GM12878 (cell line): ENCODE results near the gene CFAP97D2. TPM values are rescaled to one million over a fixed set of nuclear protein-coding genes. Genes with fewer than 3 reads are reported as not detected.

Experiments
- ATAC-seq: fragments of 200-7000 bp; cut with Tn5 transposase; 3 replicates; pipeline ENCODE4 v1.9.1; 2020; ENCODE audit warnings: mild to moderate bottlenecking, moderate library complexity
- BruUV-seq: library from RNA; stranded (reverse); fragments of 400-500 nt; replicated peaks from 2 replicates; lab custom pipeline; 2021; lab: Mats Ljungman, UMichigan
- CTCF ChIA-PET: fragments of 300-600 bp; sonication (Branson Sonifier 250); formaldehyde crosslinking; extraction: SDS; loops from one replicate; lab custom pipeline; 2021; ENCODE audit warnings: inconsistent platforms; lab: Yijun Ruan, JAX
- POLR2A ChIA-PET: fragments of 350-600 bp; formaldehyde crosslinking; extraction: SDS; loops from one replicate; lab custom pipeline; 2021; ENCODE audit warnings: inconsistent platforms; lab: Charles Lee
- RAD21 ChIA-PET: fragments of 300-600 bp; sonication (Branson Sonifier 250); formaldehyde crosslinking; loops from one replicate; lab custom pipeline; 2023; ENCODE audit warnings: antibody characterized with exemption; ENCODE audit not compliant: unreplicated experiment; lab: Charles Lee
- SMC1A ChIA-PET: fragments of 300-600 bp; sonication (Branson Sonifier 250); formaldehyde crosslinking; loops from one replicate; lab custom pipeline; 2023; ENCODE audit not compliant: unreplicated experiment, uncharacterized antibody; lab: Charles Lee
- DNase-seq: peaks from one replicate; pipeline ENCODE4 v3.0.0-alpha.2; 2011; ENCODE audit warnings: low read depth, low spot score
- FAIRE-seq: peaks from 3 replicates; lab custom pipeline; 2011; peaks lifted over from hg19 to GRCh38; lab: Jason Lieb, UNC
- H2AFZ ChIP-seq: 2 replicates; pipeline ENCODE4 v1.6.0; 2011; ENCODE audit warnings: low read depth, low read length, control low read depth; ENCODE audit not compliant: control insufficient read depth
- H3K27ac ChIP-seq: 2 replicates; pipeline ENCODE4 v1.5.1; 2011; ENCODE audit warnings: control low read depth; ENCODE audit not compliant: control insufficient read depth, insufficient read depth
- H3K27me3 ChIP-seq, 2 experiments: replicated peaks in 1 of 2; 2 replicates each; pipeline versions ENCODE4 v1.6.0 to v1.6.1; 2011; ENCODE audit warnings: low read length in 1 of 2; ENCODE audit not compliant: control insufficient read depth in 2 of 2, insufficient read depth in 2 of 2
- H3K36me3 ChIP-seq, 2 experiments: 2 replicates each; pipeline ENCODE4 v1.5.1; 2011; ENCODE audit warnings: low read length in 1 of 2; ENCODE audit not compliant: control insufficient read depth in 2 of 2, insufficient read depth in 2 of 2
- H3K4me1 ChIP-seq: 2 replicates; pipeline ENCODE4 v1.6.1; 2011; ENCODE audit warnings: mild to moderate bottlenecking, low read length, moderate library complexity, mixed read lengths; ENCODE audit not compliant: control insufficient read depth, insufficient read depth
- H3K4me2 ChIP-seq: 2 replicates; pipeline ENCODE4 v1.6.0; 2011; ENCODE audit warnings: control low read depth; ENCODE audit not compliant: control insufficient read depth, insufficient read depth
- H3K4me3 ChIP-seq: fragments of 200-600 bp; sonication (generic); 2 replicates; pipeline ENCODE4 v1.5.1; 2016
- H3K79me2 ChIP-seq: 2 replicates; pipeline ENCODE4 v1.6.0; 2011; ENCODE audit warnings: low read length; ENCODE audit not compliant: control insufficient read depth, insufficient read depth
- H3K9ac ChIP-seq: 2 replicates; pipeline ENCODE4 v1.8.0; 2011; ENCODE audit warnings: low read length, control low read depth, mixed read lengths; ENCODE audit not compliant: control insufficient read depth, insufficient read depth
- H3K9me3 ChIP-seq: replicated peaks from 3 replicates; pipeline ENCODE4 v1.5.1; 2011; ENCODE audit warnings: mild to moderate bottlenecking, low read length; ENCODE audit not compliant: control insufficient read depth, insufficient read depth
- H4K20me1 ChIP-seq: 2 replicates; pipeline ENCODE4 v1.6.0; 2011; ENCODE audit not compliant: control insufficient read depth, insufficient read depth
- CBX3 ChIP-seq: fragments of 200-600 bp; sonication (generic); IDR thresholded peaks from 2 replicates; pipeline ENCODE4 v1.6.1; 2016; ENCODE audit warnings: low read depth, borderline replicate concordance
- CREB1 ChIP-seq: IDR thresholded peaks from 2 replicates; pipeline ENCODE4 v1.6.1; 2012; ENCODE audit warnings: low read depth, mild to moderate bottlenecking, inconsistent platforms
- DPF2 ChIP-seq: fragments of 450-650 bp; IDR thresholded peaks from 2 replicates; pipeline ENCODE4 v1.6.1; 2017; ENCODE audit warnings: mild to moderate bottlenecking
- PAX8 ChIP-seq: fragments of 450-650 bp; IDR thresholded peaks from 2 replicates; pipeline ENCODE4 v1.6.1; 2017; ENCODE audit warnings: mild to moderate bottlenecking, moderate library complexity
- POLR2A ChIP-seq: IDR thresholded peaks from 2 replicates; pipeline ENCODE4 v1.6.1; 2011; ENCODE audit warnings: low read depth, mild to moderate bottlenecking, low read length
- RAD21 ChIP-seq: IDR thresholded peaks from 2 replicates; pipeline ENCODE4 v1.6.1; 2011; ENCODE audit warnings: mild to moderate bottlenecking, low read depth, low read length, moderate library complexity; ENCODE audit not compliant: insufficient read depth
- SIX5 ChIP-seq: IDR thresholded peaks from 2 replicates; pipeline ENCODE4 v1.6.1; 2011; ENCODE audit warnings: mild to moderate bottlenecking, low read depth, low read length, moderate library complexity; ENCODE audit not compliant: severe bottlenecking
- ZNF274 ChIP-seq: IDR thresholded peaks from one replicate; pipeline ENCODE4 v1.8.0; 2011; ENCODE audit not compliant: insufficient read length, insufficient read depth
- WGBS: methylation state at CpG from one replicate; pipeline ENCODE4 v1.1.6; 2016; ENCODE audit warnings: low lambda C conversion rate; ENCODE audit not compliant: insufficient replicate concordance, insufficient coverage; ENCODE audit errors: missing lambda C conversion rate; 5-methylcytosine and 5-hydroxymethylcytosine counted together
- in situ Hi-C: fragments of 300-500 bp; cut with MboI; formaldehyde crosslinking; loops from 9 replicates; pipeline ENCODE4 v1.14.3; 2018; ENCODE audit warnings: mixed read lengths
- intact Hi-C: fragments of 100-400 bp; cut with micrococcal nuclease; formaldehyde crosslinking; loops from one replicate; pipeline ENCODE4 v1.14.2; 2022; ENCODE audit not compliant: unreplicated experiment
- polyA plus RNA-seq, 11 experiments: library from polyadenylated mRNA; depleted of rRNA in 4 of 11; unstranded in 6 of 11; stranded (reverse) in 5 of 11; fragments of >200 nt; fragmentation: Nextera tagmentation in 4 of 11; fragmentation: Illumina TruSeq in 1 of 11; extraction: Ambion mirVana in 4 of 11; extraction: Trizol in 1 of 11; gene quantifications; 1 replicate in 1 of 11; 2 replicates in 10 of 11; pipeline versions ENCODE4 v1.2.1 to v1.2.3, GENCODE V29; 2011 to 2016; ENCODE audit warnings: inconsistent platforms in 2 of 11, missing spikeins in 2 of 11, low read depth in 1 of 11
- total RNA-seq, 4 experiments: library from RNA; depleted of rRNA in 3 of 4; stranded (reverse); fragments of >200 nt in 3 of 4; fragmentation: Illumina TruSeq in 1 of 4; extraction: Trizol in 1 of 4; gene quantifications; 2 replicates each; pipeline versions ENCODE4 v1.2.1 to v1.2.3, GENCODE V29; 2013 to 2021
- TF ChIP-seq, protein P1 (sequence below): fragments of 450-650 bp; IDR thresholded peaks from 2 replicates; pipeline ENCODE4 v1.6.1; 2014; ENCODE audit warnings: mild to moderate bottlenecking
- TF ChIP-seq, protein P2 (sequence below): IDR thresholded peaks from 2 replicates; pipeline ENCODE4 v1.6.1; 2011; ENCODE audit warnings: low read depth, mild to moderate bottlenecking, low read length, moderate library complexity, borderline replicate concordance; ENCODE audit errors: extremely low read depth
- TF ChIP-seq, protein P3 (sequence below): fragments of 450-650 bp; IDR thresholded peaks from 2 replicates; pipeline ENCODE4 v1.6.1; 2017; ENCODE audit warnings: antibody characterized with exemption, mild to moderate bottlenecking, moderate library complexity

CFAP97D2 gene
- total and polyA plus RNA-seq, 10 of the 15 experiments (the other 5 are each of a cell fraction or from before 2014, with no cell fraction given) = not detected

DNA sequence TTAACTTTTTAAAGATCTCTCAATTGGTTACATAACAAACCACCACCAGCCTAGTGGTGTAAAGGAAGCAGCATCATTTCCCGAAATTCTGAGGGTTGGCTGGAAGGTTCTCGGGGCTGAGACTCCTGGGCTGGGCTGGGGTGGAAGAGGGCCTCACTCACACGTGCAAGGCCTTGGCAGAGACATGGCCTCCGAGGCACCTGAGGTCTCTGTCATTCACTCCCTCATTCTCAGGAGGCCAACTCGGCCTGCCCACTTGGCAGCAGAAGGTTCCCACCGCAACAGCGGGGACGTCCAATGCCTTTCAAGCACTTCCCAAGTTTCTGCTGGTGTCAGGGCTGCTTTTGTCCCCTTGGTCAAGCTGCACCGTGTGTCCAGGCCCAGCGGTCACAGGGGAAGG, 28.0 kb upstream of the CFAP97D2 start:
- no peak overlapping the region for H2AFZ ChIP-seq
- no peaks in the 10 kb centered on the region for H4K20me1 ChIP-seq
- RAD21 ChIA-PET = no interaction called here
- in situ Hi-C loops = no loop called here
- SMC1A ChIA-PET = interaction anchor here (1.1 to 2.7 kb wide), 3 partner anchors 26 to 72 kb away, joined by 3 to 8 read pairs (median 5); no protein-coding TSS in a partner anchor
- CTCF ChIA-PET = no interaction called here
- no TSS peak for BruUV-seq
- DNase-seq = no peak
- no peaks in the 10 kb centered on the region for H3K9me3 ChIP-seq
- H3K79me2 ChIP-seq = no peaks in the 10 kb centered on the region
- POLR2A ChIA-PET = no interaction called here
- TF ChIP-seq, protein P1, sequence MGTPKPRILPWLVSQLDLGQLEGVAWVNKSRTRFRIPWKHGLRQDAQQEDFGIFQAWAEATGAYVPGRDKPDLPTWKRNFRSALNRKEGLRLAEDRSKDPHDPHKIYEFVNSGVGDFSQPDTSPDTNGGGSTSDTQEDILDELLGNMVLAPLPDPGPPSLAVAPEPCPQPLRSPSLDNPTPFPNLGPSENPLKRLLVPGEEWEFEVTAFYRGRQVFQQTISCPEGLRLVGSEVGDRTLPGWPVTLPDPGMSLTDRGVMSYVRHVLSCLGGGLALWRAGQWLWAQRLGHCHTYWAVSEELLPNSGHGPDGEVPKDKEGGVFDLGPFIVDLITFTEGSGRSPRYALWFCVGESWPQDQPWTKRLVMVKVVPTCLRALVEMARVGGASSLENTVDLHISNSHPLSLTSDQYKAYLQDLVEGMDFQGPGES = no peak
- TF ChIP-seq, protein P2, sequence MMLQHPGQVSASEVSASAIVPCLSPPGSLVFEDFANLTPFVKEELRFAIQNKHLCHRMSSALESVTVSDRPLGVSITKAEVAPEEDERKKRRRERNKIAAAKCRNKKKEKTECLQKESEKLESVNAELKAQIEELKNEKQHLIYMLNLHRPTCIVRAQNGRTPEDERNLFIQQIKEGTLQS = no peak
- no peak for TF ChIP-seq PAX8
- TF ChIP-seq CBX3 = no peak
- TF ChIP-seq CREB1 = no peak
- TF ChIP-seq DPF2 = no peak
- TF ChIP-seq SIX5 = no peak
- no peak for TF ChIP-seq POLR2A
- TF ChIP-seq, protein P3, sequence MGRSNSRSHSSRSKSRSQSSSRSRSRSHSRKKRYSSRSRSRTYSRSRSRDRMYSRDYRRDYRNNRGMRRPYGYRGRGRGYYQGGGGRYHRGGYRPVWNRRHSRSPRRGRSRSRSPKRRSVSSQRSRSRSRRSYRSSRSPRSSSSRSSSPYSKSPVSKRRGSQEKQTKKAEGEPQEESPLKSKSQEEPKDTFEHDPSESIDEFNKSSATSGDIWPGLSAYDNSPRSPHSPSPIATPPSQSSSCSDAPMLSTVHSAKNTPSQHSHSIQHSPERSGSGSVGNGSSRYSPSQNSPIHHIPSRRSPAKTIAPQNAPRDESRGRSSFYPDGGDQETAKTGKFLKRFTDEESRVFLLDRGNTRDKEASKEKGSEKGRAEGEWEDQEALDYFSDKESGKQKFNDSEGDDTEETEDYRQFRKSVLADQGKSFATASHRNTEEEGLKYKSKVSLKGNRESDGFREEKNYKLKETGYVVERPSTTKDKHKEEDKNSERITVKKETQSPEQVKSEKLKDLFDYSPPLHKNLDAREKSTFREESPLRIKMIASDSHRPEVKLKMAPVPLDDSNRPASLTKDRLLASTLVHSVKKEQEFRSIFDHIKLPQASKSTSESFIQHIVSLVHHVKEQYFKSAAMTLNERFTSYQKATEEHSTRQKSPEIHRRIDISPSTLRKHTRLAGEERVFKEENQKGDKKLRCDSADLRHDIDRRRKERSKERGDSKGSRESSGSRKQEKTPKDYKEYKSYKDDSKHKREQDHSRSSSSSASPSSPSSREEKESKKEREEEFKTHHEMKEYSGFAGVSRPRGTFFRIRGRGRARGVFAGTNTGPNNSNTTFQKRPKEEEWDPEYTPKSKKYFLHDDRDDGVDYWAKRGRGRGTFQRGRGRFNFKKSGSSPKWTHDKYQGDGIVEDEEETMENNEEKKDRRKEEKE = no peak
- no peak for TF ChIP-seq RAD21
- no peak for TF ChIP-seq ZNF274
- TF ChIP-seq, all 136 proteins: peak for 0
- ATAC-seq (no peak), FAIRE-seq (no peak)
- peaks cover 0 to 3% of the 10 kb centered on the region in 2 experiments; a peak in 1 of 4 replicates for H3K27me3 ChIP-seq
- no peak overlapping the region for H3K4me2 ChIP-seq
- WGBS = 38% methylated on average over 10 of the region's 10 CpGs
- H3K9ac ChIP-seq = no peak overlapping the region
- H3K27ac ChIP-seq = no peak overlapping the region
- H3K4me1 ChIP-seq = peaks cover 25% of the 10 kb centered on the region
- intact Hi-C loops = no loop called here
- no peaks in the 10 kb centered on the region for H3K36me3 ChIP-seq
- H3K4me3 ChIP-seq = no peak overlapping the region
